CD4-positive, alpha-beta T cell (primary cell): ENCODE measurements around the gene DDX24. TPM values are rescaled to one million over a fixed set of nuclear protein-coding genes. Genes with fewer than 3 reads are reported as not detected.
A peak's percentile ranks its signal among the peaks of the same experiment; 100 is the strongest.

ENCODE experiments used
- ATAC-seq: fragments of 200-7000 bp; cut with Tn5 transposase; one replicate; pipeline ENCODE4 v1.10.0; 2022; ENCODE audit warnings: mild to moderate bottlenecking; ENCODE audit not compliant: poor library complexity
- CTCF ChIA-PET: fragments of 350-600 bp; sonication (Branson Sonifier 250); formaldehyde crosslinking; loops from one replicate; lab custom pipeline; 2021; ENCODE audit warnings: antibody characterized with exemption, inconsistent platforms; lab: Charles Lee
- POLR2A ChIA-PET: fragments of 350-600 bp; sonication (Branson Sonifier 250); formaldehyde crosslinking; loops from one replicate; lab custom pipeline; 2021; ENCODE audit warnings: antibody characterized with exemption, inconsistent platforms; lab: Charles Lee
- DNase-seq, 14 experiments: peaks; one replicate each; pipeline ENCODE4 v3.0.0-alpha.2; 2013 to 2020; ENCODE audit warnings: mixed read lengths in 2 of 14
- H3K27ac ChIP-seq, 2 donors: one replicate each; pipeline versions ENCODE4 v1.5.1 to v1.7.0; 2013; ENCODE audit warnings: low read length in 2 of 2, low read depth in 1 of 2, mild to moderate bottlenecking in 1 of 2
- H3K27me3 ChIP-seq, 2 experiments: 1 replicate in 1 of 2; 2 replicates in 1 of 2; pipeline versions ENCODE4 v1.6.1 to v1.7.0; 2013; ENCODE audit warnings: low read length in 2 of 2, control low read depth in 1 of 2, mild to moderate bottlenecking in 1 of 2, moderate library complexity in 1 of 2; ENCODE audit not compliant: insufficient read depth in 2 of 2, control insufficient read depth in 1 of 2
- H3K36me3 ChIP-seq: one replicate; pipeline ENCODE4 v1.6.1; 2013; ENCODE audit warnings: low read length, control low read depth; ENCODE audit not compliant: insufficient read depth
- H3K4me1 ChIP-seq: one replicate; pipeline ENCODE4 v1.6.1; 2013; ENCODE audit warnings: low read length, control low read depth; ENCODE audit not compliant: insufficient read depth
- H3K4me3 ChIP-seq: one replicate; pipeline ENCODE4 v1.5.1; 2013; ENCODE audit warnings: mild to moderate bottlenecking, low read length, moderate library complexity
- H3K9me3 ChIP-seq, 2 experiments: 1 replicate in 1 of 2; 2 replicates in 1 of 2; pipeline versions ENCODE4 v1.6.1 to v1.7.0; 2013; ENCODE audit warnings: low read length in 2 of 2, mild to moderate bottlenecking in 2 of 2, control low read depth in 1 of 2, moderate library complexity in 1 of 2; ENCODE audit not compliant: control insufficient read depth in 1 of 2, insufficient read depth in 1 of 2
- H3K27ac Mint-ChIP-seq: one replicate; pipeline ENCODE4 v1.8.0; 2020; ENCODE audit warnings: mixed read lengths
- H3K27me3 Mint-ChIP-seq: one replicate; pipeline ENCODE4 v1.8.0; 2021; ENCODE audit warnings: mixed read lengths
- H3K36me3 Mint-ChIP-seq: one replicate; pipeline ENCODE4 v1.8.0; 2021; ENCODE audit warnings: low read depth, mixed read lengths
- H3K4me1 Mint-ChIP-seq: one replicate; pipeline ENCODE4 v1.8.0; 2021; ENCODE audit warnings: low read depth, mixed read lengths
- H3K4me3 Mint-ChIP-seq: one replicate; pipeline ENCODE4 v1.8.0; 2020; ENCODE audit warnings: mild to moderate bottlenecking, mixed read lengths
- H3K9me3 Mint-ChIP-seq: one replicate; pipeline ENCODE4 v1.8.0; 2020; ENCODE audit warnings: mixed read lengths
- CTCF ChIP-seq: fragments of 200-600 bp; IDR thresholded peaks from one replicate; pipeline ENCODE4 v1.8.0; 2022; ENCODE audit warnings: antibody characterized with exemption, mild to moderate bottlenecking
- intact Hi-C, 2 experiments: fragments of 100-400 bp; cut with DNase I in 1 of 2; cut with micrococcal nuclease in 1 of 2; formaldehyde crosslinking; loops; one replicate each; pipeline versions ENCODE4 v1.15.1 to v1.9.0; 2023 to 2025; cut with DNase I, micrococcal nuclease
- total RNA-seq, 174 experiments: library from RNA in 2 of 174; stranded (reverse) in 2 of 174; gene quantifications; one replicate each; pipeline ENCODE4 v1.2.3 and lab custom pipeline; 2021 to 2026

Gene DDX24
- total RNA-seq, 2 experiments from 2014 or later: 678 to 711 TPM

- no peaks in the 10 kb centered on the region for H3K4me1 Mint-ChIP-seq
- DNase-seq: no peak
- no peaks in the 10 kb centered on the region for H3K27me3 Mint-ChIP-seq
- CTCF ChIA-PET: no interaction called here
- H3K27ac Mint-ChIP-seq: no peak overlapping the region
- Histone ChIP-seq H3K9me3 (no peaks in the 10 kb centered on the region), H3K4me1 (no peaks in the 10 kb centered on the region), H3K36me3 (no peaks in the 10 kb centered on the region), H3K27ac (no peak overlapping the region), H3K27me3 (no peaks in the 10 kb centered on the region), H3K4me3 (no peak overlapping the region)
- no peak for ATAC-seq
- intact Hi-C loops: loop anchor here in 1 of 2 experiments (10.0 kb wide), 1 partner anchor 973 kb away; the partner anchor contains the start of gene ITPK1
- H3K36me3 Mint-ChIP-seq: no peaks in the 10 kb centered on the region
- no peak for TF ChIP-seq CTCF
- H3K4me3 Mint-ChIP-seq: no peak overlapping the region
- POLR2A ChIA-PET: no interaction called here
- no peaks in the 10 kb centered on the region for H3K9me3 Mint-ChIP-seq
These were observed 6.9 kb upstream of the DDX24 start for GRCh38 chr14:94087891-94088290.

- no peaks in the 10 kb centered on the region for H3K27me3 ChIP-seq
- DNase-seq (peak in 2 of 14 experiments; percentile 45 to 48), ATAC-seq (peak; percentile 29)
- peaks cover 27% of the 10 kb centered on the region for H3K36me3 ChIP-seq
- ChIA-PET CTCF (interaction anchor here (1.0 to 3.0 kb wide), 6 partner anchors 10 to 142 kb away, joined by 3 to 10 read pairs (median 5); no protein-coding TSS in a partner anchor), POLR2A (interaction anchor here (0.7 to 3.7 kb wide), 28 partner anchors 9 to 1960 kb away, joined by 3 to 33 read pairs (median 5); partner anchors contain the start of genes DICER1, GOLGA5, IFI27L2 and OTUB2)
- peak overlapping the region; percentile 99 for H3K4me3 Mint-ChIP-seq
- H3K4me1 ChIP-seq: peaks cover 29% of the 10 kb centered on the region
- peaks cover 57% of the 10 kb centered on the region for H3K4me1 Mint-ChIP-seq
- H3K27ac ChIP-seq: peak overlapping the region; percentile 27 to 93
- no peaks in the 10 kb centered on the region for H3K9me3 Mint-ChIP-seq
- peak overlapping the region; percentile 97 for H3K27ac Mint-ChIP-seq
- H3K9me3 ChIP-seq: no peaks in the 10 kb centered on the region
- peak overlapping the region; percentile 98 for H3K4me3 ChIP-seq
- TF ChIP-seq CTCF: no peak
- intact Hi-C loops: loop anchor here (2.0 to 10.0 kb wide), 4 partner anchors 51 to 967 kb away; partner anchors contain the start of genes BTBD7 (in 1 of the 2), ITPK1 (in 1 of the 2) and OTUB2 (in 1 of the 2)
- H3K27me3 Mint-ChIP-seq: no peaks in the 10 kb centered on the region
- H3K36me3 Mint-ChIP-seq: peaks cover 51% of the 10 kb centered on the region
These were observed 401 bp upstream of the DDX24 start for GRCh38 chr14:94081386-94081820.

GRCh38 chr14:94079891-94080620, 946 bp downstream of the DDX24 start:
- peaks cover 69% of the 10 kb centered on the region for H3K4me1 Mint-ChIP-seq
- DNase-seq: peak in 4 of 14 experiments; percentile 21 to 56 (median 44)

More at GRCh38 chr14:94079891-94080620, 946 bp downstream of the DDX24 start:
- intact Hi-C loops: loop anchor here (2.0 to 10.0 kb wide), 4 partner anchors 53 to 965 kb away; partner anchors contain the start of genes BTBD7 (in 1 of the 2), ITPK1 (in 1 of the 2) and OTUB2 (in 1 of the 2)
- peaks cover 4% of the 10 kb centered on the region for H3K9me3 Mint-ChIP-seq
- Histone ChIP-seq H3K9me3 (peaks cover 0 to 5% of the 10 kb centered on the region in 2 experiments), H3K27me3 (no peaks in the 10 kb centered on the region), H3K4me3 (peak overlapping the region; percentile 98), H3K4me1 (peaks cover 31% of the 10 kb centered on the region), H3K36me3 (peaks cover 29% of the 10 kb centered on the region), H3K27ac (peak overlapping the region; percentile 93)
- H3K36me3 Mint-ChIP-seq: peaks cover 64% of the 10 kb centered on the region
- peak overlapping the region; percentile 97 for H3K27ac Mint-ChIP-seq
- TF ChIP-seq CTCF: no peak
- H3K4me3 Mint-ChIP-seq: peak overlapping the region; percentile 99
- H3K27me3 Mint-ChIP-seq: no peaks in the 10 kb centered on the region
- no peak for ATAC-seq
- ChIA-PET POLR2A (interaction anchor here (0.6 to 3.7 kb wide), 19 partner anchors 11 to 1078 kb away, joined by 3 to 33 read pairs (median 5); partner anchors contain the start of genes DICER1, IFI27L2, LYSET and MOAP1), CTCF (interaction anchor here (1.2 to 3.0 kb wide), 4 partner anchors 43 to 140 kb away, joined by 4 to 10 read pairs (median 6); no protein-coding TSS in a partner anchor)
